ENCODE measurements around the gene IL25. TPM values are rescaled to one million over a fixed set of nuclear protein-coding genes. Genes with fewer than 3 reads are reported as not detected.

IL25 gene
- total RNA-seq, 4 donors from 2014 or later = 0.68 to 1.2 TPM; not detected in 2

DNA sequence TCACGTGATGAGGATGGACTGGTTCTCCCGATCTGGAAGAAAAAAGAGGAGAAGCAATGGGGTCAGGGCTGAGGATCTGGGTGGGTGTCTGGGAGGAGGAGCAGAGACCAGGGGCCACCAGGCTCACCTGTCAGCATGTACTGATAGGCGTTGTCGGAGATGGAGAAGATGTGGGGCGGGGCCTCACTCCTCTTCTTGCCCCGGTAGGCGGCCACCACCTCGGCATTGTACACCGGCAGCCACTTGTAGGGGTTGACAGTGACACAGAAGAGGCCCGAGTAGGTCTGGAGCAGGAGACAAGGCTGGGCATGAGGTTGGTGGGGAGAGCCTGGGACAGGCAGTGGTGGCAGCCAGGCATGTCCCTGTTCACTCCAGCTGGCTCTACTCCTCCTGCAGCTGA lies 32.5 kb downstream of the IL25 start:
- H3K9me3 ChIP-seq = no peaks in the 10 kb centered on the region
- no peaks in the 10 kb centered on the region for H3K36me3 ChIP-seq
- H3K27ac ChIP-seq = no peak overlapping the region
- H3K4me3 ChIP-seq = no peak overlapping the region
- H3K27me3 ChIP-seq = peaks cover 51% of the 10 kb centered on the region
- H3K4me1 ChIP-seq = no peaks in the 10 kb centered on the region
- DNase-seq (ENCODE audit: low spot score in 2 of 2) = no peak
- TF ChIP-seq EP300 (IDR thresholded peaks at IDR 0.05) (no peak), POLR2AphosphoS5 (IDR thresholded peaks at IDR 0.05) (no peak), POLR2A (IDR thresholded peaks at IDR 0.05) (no peak)
- WGBS = 81% methylated on average over 10 of the region's 10 CpGs

DNA sequence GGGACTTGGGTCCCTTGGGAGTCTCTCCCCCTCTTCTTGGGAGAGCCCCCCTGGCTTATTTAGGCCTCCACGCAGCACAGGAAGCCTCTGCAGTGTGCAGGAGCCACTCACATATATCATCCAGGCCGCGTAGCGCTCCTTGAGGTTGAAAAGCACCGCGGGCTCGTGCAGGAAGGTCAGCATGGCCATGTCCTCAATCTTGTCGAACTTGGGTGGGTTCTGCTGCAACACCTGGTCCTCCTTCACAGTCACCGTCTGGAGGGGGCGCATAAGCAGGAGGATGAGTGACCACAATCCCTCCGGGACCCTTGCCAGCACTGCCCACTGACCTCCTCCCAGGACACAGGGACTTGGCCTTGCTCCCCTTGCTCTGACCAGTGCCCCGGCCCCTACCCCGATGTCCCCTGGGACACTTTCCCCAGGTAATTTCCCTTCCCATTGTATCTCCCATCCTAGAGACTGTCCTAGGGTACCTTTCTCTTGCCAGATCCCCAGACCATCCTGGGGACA lies 33.0 kb downstream of the IL25 start:
- Histone ChIP-seq H3K27ac (no peak overlapping the region), H3K4me1 (no peaks in the 10 kb centered on the region), H3K27me3 (peaks cover 53% of the 10 kb centered on the region), H3K36me3 (no peaks in the 10 kb centered on the region), H3K9me3 (no peaks in the 10 kb centered on the region), H3K4me3 (no peak overlapping the region)
- DNase-seq (ENCODE audit: low spot score in 2 of 2) = no peak
- TF ChIP-seq, protein P1, sequence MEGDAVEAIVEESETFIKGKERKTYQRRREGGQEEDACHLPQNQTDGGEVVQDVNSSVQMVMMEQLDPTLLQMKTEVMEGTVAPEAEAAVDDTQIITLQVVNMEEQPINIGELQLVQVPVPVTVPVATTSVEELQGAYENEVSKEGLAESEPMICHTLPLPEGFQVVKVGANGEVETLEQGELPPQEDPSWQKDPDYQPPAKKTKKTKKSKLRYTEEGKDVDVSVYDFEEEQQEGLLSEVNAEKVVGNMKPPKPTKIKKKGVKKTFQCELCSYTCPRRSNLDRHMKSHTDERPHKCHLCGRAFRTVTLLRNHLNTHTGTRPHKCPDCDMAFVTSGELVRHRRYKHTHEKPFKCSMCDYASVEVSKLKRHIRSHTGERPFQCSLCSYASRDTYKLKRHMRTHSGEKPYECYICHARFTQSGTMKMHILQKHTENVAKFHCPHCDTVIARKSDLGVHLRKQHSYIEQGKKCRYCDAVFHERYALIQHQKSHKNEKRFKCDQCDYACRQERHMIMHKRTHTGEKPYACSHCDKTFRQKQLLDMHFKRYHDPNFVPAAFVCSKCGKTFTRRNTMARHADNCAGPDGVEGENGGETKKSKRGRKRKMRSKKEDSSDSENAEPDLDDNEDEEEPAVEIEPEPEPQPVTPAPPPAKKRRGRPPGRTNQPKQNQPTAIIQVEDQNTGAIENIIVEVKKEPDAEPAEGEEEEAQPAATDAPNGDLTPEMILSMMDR (IDR thresholded peaks at IDR 0.05) = no peak
- TF ChIP-seq EP300 (IDR thresholded peaks at IDR 0.05) = no peak
- no peak for TF ChIP-seq POLR2AphosphoS5 (IDR thresholded peaks at IDR 0.05)
- no peak for TF ChIP-seq POLR2A (IDR thresholded peaks at IDR 0.05)
- 93% methylated on average over 11 of the region's 13 CpGs for WGBS

DNA sequence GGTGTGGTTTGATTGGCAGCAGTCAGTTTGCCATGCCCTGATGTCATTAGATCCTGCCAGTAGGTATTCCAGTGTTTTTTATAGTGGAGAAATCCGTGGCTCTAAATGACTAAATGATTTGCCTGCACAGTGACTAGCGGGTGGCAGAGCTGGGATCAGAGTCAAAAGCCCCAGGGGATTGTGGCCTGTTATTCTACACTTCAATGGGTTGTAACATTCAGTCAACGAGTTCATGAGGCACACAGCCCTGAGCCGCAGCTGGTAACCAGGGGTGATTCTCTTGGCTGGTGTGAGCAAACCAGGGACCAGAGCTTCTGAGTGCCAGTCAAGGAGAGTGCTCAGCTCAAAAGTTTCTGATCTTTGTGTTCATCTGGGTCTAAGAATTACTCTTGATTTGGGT lies 33.6 kb downstream of the IL25 start:
- 17% methylated on average over 4 of the region's 4 CpGs for WGBS
- Histone ChIP-seq H3K27ac (no peak overlapping the region), H3K4me3 (no peak overlapping the region), H3K36me3 (no peaks in the 10 kb centered on the region), H3K27me3 (peaks cover 57% of the 10 kb centered on the region), H3K9me3 (no peaks in the 10 kb centered on the region), H3K4me1 (no peaks in the 10 kb centered on the region)
- no peak for TF ChIP-seq POLR2A (IDR thresholded peaks at IDR 0.05)
- TF ChIP-seq, protein P1 (IDR thresholded peaks at IDR 0.05) = no peak
- no peak for TF ChIP-seq EP300 (IDR thresholded peaks at IDR 0.05)
- TF ChIP-seq POLR2AphosphoS5 (IDR thresholded peaks at IDR 0.05) = no peak
- no peak for DNase-seq (ENCODE audit: low spot score in 2 of 2)

DNA sequence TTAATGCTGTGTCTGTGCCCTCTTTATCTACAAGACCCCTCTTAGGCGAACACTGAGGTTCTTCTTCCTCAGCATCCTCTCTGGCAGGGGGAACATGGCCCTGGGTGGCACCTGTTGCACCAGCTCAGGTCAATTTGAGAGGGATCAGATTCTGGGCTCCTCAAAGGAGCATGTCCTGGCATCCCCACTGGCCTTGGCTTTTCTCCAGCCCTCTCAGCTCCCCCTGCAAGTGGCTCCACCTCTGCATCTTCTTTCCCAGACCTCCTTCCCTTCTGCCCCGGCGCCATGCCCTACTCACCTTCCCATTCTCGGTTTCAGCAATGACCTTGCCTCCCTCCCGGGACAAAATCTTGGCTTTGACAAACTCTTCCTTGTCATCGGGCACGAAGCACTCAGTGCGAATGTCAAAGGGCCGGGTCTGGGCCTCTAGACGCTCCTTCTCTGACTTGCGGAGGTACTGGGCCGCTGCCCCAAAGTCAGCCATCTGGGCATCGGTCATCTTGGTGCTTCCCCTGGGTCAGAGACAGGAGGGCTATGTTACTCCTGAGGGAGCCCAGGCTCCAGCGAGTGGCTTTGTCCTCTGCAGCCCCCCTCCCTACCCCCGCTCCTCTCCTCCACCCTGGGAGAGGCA lies 34.2 kb downstream of the IL25 start:
- H3K36me3 ChIP-seq = no peaks in the 10 kb centered on the region
- no peak overlapping the region for H3K27ac ChIP-seq
- H3K4me1 ChIP-seq = no peaks in the 10 kb centered on the region
- no peak for DNase-seq (ENCODE audit: low spot score in 2 of 2)
- 87% methylated on average over 12 of the region's 15 CpGs for WGBS
- TF ChIP-seq, protein P1 (IDR thresholded peaks at IDR 0.05) = no peak
- no peak for TF ChIP-seq POLR2A (IDR thresholded peaks at IDR 0.05)
- no peak for TF ChIP-seq EP300 (IDR thresholded peaks at IDR 0.05)
- no peak for TF ChIP-seq POLR2AphosphoS5 (IDR thresholded peaks at IDR 0.05)
- no peaks in the 10 kb centered on the region for H3K9me3 ChIP-seq
- H3K4me3 ChIP-seq = no peak overlapping the region
- peaks cover 56% of the 10 kb centered on the region for H3K27me3 ChIP-seq

DNA sequence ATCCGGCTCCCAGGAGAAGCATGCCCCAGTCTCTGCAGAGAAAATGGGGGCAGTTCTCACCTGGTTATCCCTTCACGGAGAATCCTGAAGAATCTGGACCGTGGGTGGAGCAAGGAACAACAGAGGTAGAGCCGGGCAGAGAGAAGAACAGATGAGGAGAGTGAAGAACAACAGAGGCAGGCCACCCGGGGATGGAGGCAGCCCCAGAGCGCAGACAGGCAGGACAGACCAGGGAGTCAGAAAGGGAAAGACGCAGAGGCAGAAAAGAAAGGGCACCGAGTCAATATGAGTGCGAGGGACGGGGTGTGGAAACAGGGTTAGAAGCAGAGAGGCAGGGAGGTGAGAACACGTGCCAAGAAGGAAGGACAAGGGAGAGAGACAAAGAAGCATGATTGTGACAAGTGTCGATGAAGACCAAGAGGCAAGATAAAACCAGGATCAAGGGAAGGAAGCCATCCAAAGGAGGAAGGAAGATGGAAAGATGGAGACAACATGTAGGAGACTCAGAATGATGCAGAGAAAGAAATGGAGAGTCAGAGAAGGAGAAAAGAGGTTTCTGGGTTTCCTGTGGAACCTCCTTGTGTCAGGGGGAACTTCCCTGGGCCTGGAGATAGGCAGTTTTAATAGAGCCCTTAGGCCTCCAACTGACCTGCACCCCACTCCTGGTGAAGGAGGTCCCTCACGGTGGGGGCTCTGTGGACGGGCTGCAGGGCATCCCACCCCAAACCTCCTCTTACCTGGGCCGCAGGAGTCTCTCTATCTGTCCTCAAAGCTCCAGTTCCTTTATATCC lies 35.1 kb downstream of the IL25 start, which contains the start of gene MYH6:
MYH6 (minus strand) TSS at position 758 of the 791 bp plus-strand sequence. CDS start 1,050 bp downstream, outside the sequence.
- no peaks in the 10 kb centered on the region for H3K4me1 ChIP-seq
- no peaks in the 10 kb centered on the region for H3K36me3 ChIP-seq
- H3K9me3 ChIP-seq = no peaks in the 10 kb centered on the region
- peaks cover 53% of the 10 kb centered on the region for H3K27me3 ChIP-seq
- H3K27ac ChIP-seq = no peak within 1 kb of the TSS
- WGBS = 80% methylated on average over 15 of the region's 15 CpGs
- no peak for TF ChIP-seq POLR2A (IDR thresholded peaks at IDR 0.05)
- TF ChIP-seq POLR2AphosphoS5 (IDR thresholded peaks at IDR 0.05) = no peak
- TF ChIP-seq, protein P1 (IDR thresholded peaks at IDR 0.05) = no peak
- TF ChIP-seq EP300 (IDR thresholded peaks at IDR 0.05) = no peak
- H3K4me3 ChIP-seq = no peak within 1 kb of the TSS
- DNase-seq (ENCODE audit: low spot score in 2 of 2) = no peak

Data from suprapubic skin (tissue), 4 donors.